ENCODE data around the gene MCRS1.
"Not testable (repeated sequence)": the region's sequence is repeated elsewhere in the genome, so short reads cannot be mapped to it uniquely, and the experiment has no call there.

MCRS1 gene

DNA sequence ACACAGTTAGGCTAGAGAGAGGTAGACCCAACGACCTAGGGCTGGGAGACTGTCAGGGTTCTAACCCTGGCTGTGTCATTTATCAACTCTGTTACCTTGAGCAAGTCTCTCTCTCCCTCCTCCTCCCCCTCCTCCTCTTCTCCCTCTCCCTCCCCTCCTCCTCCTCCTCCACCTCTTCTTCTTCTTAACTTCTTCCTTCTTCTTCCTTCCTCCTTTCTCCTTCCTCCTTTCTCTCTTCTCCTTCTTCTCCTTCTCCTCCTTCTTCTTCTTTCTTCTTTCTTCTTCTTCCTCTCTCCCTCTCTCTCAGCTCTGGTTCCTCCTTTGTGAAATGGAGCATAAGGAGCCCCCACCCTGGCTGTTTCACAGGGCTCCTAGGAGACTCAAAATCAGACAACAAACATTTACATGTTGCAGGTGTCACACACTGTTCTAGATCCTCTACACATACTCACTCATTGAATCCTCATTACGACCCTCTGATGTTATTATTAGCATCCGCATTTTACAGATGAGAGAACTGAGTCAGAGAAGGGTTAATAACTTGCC lies 31.3 kb downstream of the MCRS1 start:
- H2AK5ac ChIP-seq (ENCODE audit: low read length) = no peak overlapping the region
- no peak overlapping the region for H3K4ac ChIP-seq (ENCODE audit: low read depth, low read length)
- no peak overlapping the region for H4K91ac ChIP-seq (ENCODE audit: low read depth, low read length)
- H2BK5ac ChIP-seq (ENCODE audit: low read depth, low read length, poor library complexity) = no peak overlapping the region
- H3K27me3 ChIP-seq (ENCODE audit: insufficient read depth, low read length) = peaks cover 62% of the 10 kb centered on the region
- H3K4me1 ChIP-seq (ENCODE audit: control insufficient read depth in 1 of 2, insufficient read depth in 2 of 2, low read length in 2 of 2) = peaks cover 3 to 9% of the 10 kb centered on the region in 2 experiments
- H2BK120ac ChIP-seq (ENCODE audit: insufficient read depth, low read length, poor library complexity) = no peak overlapping the region
- H4K8ac ChIP-seq (ENCODE audit: low read depth, low read length) = no peak overlapping the region
- no peak overlapping the region for H3K4me3 ChIP-seq (ENCODE audit: low read depth, low read length)
- H3K9me3 ChIP-seq (ENCODE audit: insufficient read depth, low read depth, low read length) = no peaks in the 10 kb centered on the region
- H3K79me1 ChIP-seq (ENCODE audit: low read length) = no peaks in the 10 kb centered on the region
- H3K36me3 ChIP-seq (ENCODE audit: control insufficient read depth in 1 of 2, insufficient read depth in 2 of 2, low read length in 2 of 2) = no peaks in the 10 kb centered on the region
- no peak overlapping the region for H3K23ac ChIP-seq (ENCODE audit: low read length)
- no peaks in the 10 kb centered on the region for H3K79me2 ChIP-seq (ENCODE audit: control insufficient read depth, insufficient read depth, low read length, poor library complexity)
- no peak overlapping the region for H3K27ac ChIP-seq (ENCODE audit: low read depth, low read length)
- H3K4me2 ChIP-seq (ENCODE audit: low read length) = no peak overlapping the region
- H3K14ac ChIP-seq (ENCODE audit: low read length) = no peak overlapping the region
- no peak overlapping the region for H2BK12ac ChIP-seq (ENCODE audit: low read length)
- H3K18ac ChIP-seq (ENCODE audit: low read length) = no peak overlapping the region
- DNase-seq = no peak
- no peak overlapping the region for H4K12ac ChIP-seq (ENCODE audit: low read depth, low read length)
- WGBS (ENCODE audit: extremely low coverage, insufficient coverage, insufficient read length) = no CpG with 5 or more reads among the region's 3 CpGs
- no peak overlapping the region for H2AFZ ChIP-seq (ENCODE audit: insufficient read depth, low read length, poor library complexity)
- H3K9ac ChIP-seq (ENCODE audit: low read length) = no peak overlapping the region

GRCh38 chr12:49535921-49536525 lies 31.9 kb downstream of the MCRS1 start:
- no peak overlapping the region for H3K4ac ChIP-seq (ENCODE audit: low read depth, low read length)
- H3K4me1 ChIP-seq (ENCODE audit: control insufficient read depth in 1 of 2, insufficient read depth in 2 of 2, low read length in 2 of 2) = peaks cover 3 to 9% of the 10 kb centered on the region in 2 experiments
- H3K27me3 ChIP-seq (ENCODE audit: insufficient read depth, low read length) = peaks cover 56% of the 10 kb centered on the region
- no peak overlapping the region for H4K91ac ChIP-seq (ENCODE audit: low read depth, low read length)
- no peak overlapping the region for H2AK5ac ChIP-seq (ENCODE audit: low read length)
- H3K4me3 ChIP-seq (ENCODE audit: low read depth, low read length) = no peak overlapping the region
- no peak overlapping the region for H3K23ac ChIP-seq (ENCODE audit: low read length)
- no peaks in the 10 kb centered on the region for H3K79me2 ChIP-seq (ENCODE audit: control insufficient read depth, insufficient read depth, low read length, poor library complexity)
- no peak overlapping the region for H2BK12ac ChIP-seq (ENCODE audit: low read length)
- H4K8ac ChIP-seq (ENCODE audit: low read depth, low read length) = no peak overlapping the region
- H3K27ac ChIP-seq (ENCODE audit: low read depth, low read length) = no peak overlapping the region
- no peak for DNase-seq
- H3K79me1 ChIP-seq (ENCODE audit: low read length) = no peaks in the 10 kb centered on the region
- H3K14ac ChIP-seq (ENCODE audit: low read length) = no peak overlapping the region
- no CpG with 5 or more reads among the region's 6 CpGs for WGBS (ENCODE audit: extremely low coverage, insufficient coverage, insufficient read length)
- no peaks in the 10 kb centered on the region for H3K36me3 ChIP-seq (ENCODE audit: control insufficient read depth in 1 of 2, insufficient read depth in 2 of 2, low read length in 2 of 2)
- H3K9me3 ChIP-seq (ENCODE audit: insufficient read depth, low read depth, low read length) = no peaks in the 10 kb centered on the region
- H3K18ac ChIP-seq (ENCODE audit: low read length) = no peak overlapping the region
- H2BK5ac ChIP-seq (ENCODE audit: low read depth, low read length, poor library complexity) = no peak overlapping the region
- H2AFZ ChIP-seq (ENCODE audit: insufficient read depth, low read length, poor library complexity) = no peak overlapping the region
- H4K12ac ChIP-seq (ENCODE audit: low read depth, low read length) = no peak overlapping the region
- no peak overlapping the region for H3K9ac ChIP-seq (ENCODE audit: low read length)
- H2BK120ac ChIP-seq (ENCODE audit: insufficient read depth, low read length, poor library complexity) = no peak overlapping the region
- no peak overlapping the region for H3K4me2 ChIP-seq (ENCODE audit: low read length)

- Histone ChIP-seq H2AK5ac (ENCODE audit: low read length) (no peak overlapping the region), H3K4me1 (ENCODE audit: control insufficient read depth in 1 of 2, insufficient read depth in 2 of 2, low read length in 2 of 2) (peaks cover 3 to 9% of the 10 kb centered on the region in 2 experiments), H3K27ac (ENCODE audit: low read depth, low read length) (no peak overlapping the region), H4K91ac (ENCODE audit: low read depth, low read length) (no peak overlapping the region), H3K79me1 (ENCODE audit: low read length) (no peaks in the 10 kb centered on the region), H3K18ac (ENCODE audit: low read length) (no peak overlapping the region), H2BK12ac (ENCODE audit: low read length) (no peak overlapping the region), H3K79me2 (ENCODE audit: control insufficient read depth, insufficient read depth, low read length, poor library complexity) (no peaks in the 10 kb centered on the region), H3K4me2 (ENCODE audit: low read length) (no peak overlapping the region), H3K36me3 (ENCODE audit: control insufficient read depth in 1 of 2, insufficient read depth in 2 of 2, low read length in 2 of 2) (no peaks in the 10 kb centered on the region), H3K4me3 (ENCODE audit: low read depth, low read length) (no peak overlapping the region), H2BK5ac (ENCODE audit: low read depth, low read length, poor library complexity) (no peak overlapping the region), H3K9ac (ENCODE audit: low read length) (no peak overlapping the region), H4K8ac (ENCODE audit: low read depth, low read length) (no peak overlapping the region), H2AFZ (ENCODE audit: insufficient read depth, low read length, poor library complexity) (no peak overlapping the region), H2BK120ac (ENCODE audit: insufficient read depth, low read length, poor library complexity) (no peak overlapping the region), H3K14ac (ENCODE audit: low read length) (no peak overlapping the region), H3K27me3 (ENCODE audit: insufficient read depth, low read length) (peaks cover 44% of the 10 kb centered on the region), H3K4ac (ENCODE audit: low read depth, low read length) (no peak overlapping the region), H3K23ac (ENCODE audit: low read length) (no peak overlapping the region), H4K12ac (ENCODE audit: low read depth, low read length) (no peak overlapping the region), H3K9me3 (ENCODE audit: insufficient read depth, low read depth, low read length) (no peaks in the 10 kb centered on the region)
- no peak for DNase-seq
- WGBS (ENCODE audit: extremely low coverage, insufficient coverage, insufficient read length) = no CpG with 5 or more reads among the region's 13 CpGs
These were observed 33.1 kb downstream of the MCRS1 start for GRCh38 chr12:49534731-49535278.

DNA sequence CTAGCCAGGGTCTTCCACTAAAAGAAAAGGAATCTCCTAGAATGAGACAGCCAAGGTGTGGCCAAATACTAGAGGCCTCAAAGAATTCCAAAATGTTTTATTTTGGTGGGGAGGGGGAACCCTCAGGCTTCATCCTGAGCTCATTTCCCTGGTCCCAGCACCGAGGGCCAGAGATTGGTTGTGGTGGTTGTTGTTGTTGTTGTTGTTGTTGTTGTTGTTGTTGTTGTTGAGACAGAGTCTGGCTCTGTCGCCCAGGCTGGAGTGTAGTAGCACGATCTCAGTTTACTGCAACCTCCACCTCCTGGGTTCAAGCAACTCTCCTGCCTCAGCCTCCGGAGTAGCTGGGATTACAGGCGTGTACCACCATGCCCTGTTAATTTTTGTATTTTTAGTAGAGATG lies 33.8 kb downstream of the MCRS1 start:
- no CpG with 5 or more reads among the region's 5 CpGs for WGBS (ENCODE audit: extremely low coverage, insufficient coverage, insufficient read length)
- H2AFZ ChIP-seq (ENCODE audit: insufficient read depth, low read length, poor library complexity); H3K79me2 ChIP-seq (ENCODE audit: control insufficient read depth, insufficient read depth, low read length, poor library complexity); H2BK12ac ChIP-seq (ENCODE audit: low read length); H2AK5ac ChIP-seq (ENCODE audit: low read length); H3K79me1 ChIP-seq (ENCODE audit: low read length); H3K4ac ChIP-seq (ENCODE audit: low read depth, low read length); H4K8ac ChIP-seq (ENCODE audit: low read depth, low read length); H3K14ac ChIP-seq (ENCODE audit: low read length); H3K9ac ChIP-seq (ENCODE audit: low read length); H3K4me3 ChIP-seq (ENCODE audit: low read depth, low read length); H2BK120ac ChIP-seq (ENCODE audit: insufficient read depth, low read length, poor library complexity); H3K4me2 ChIP-seq (ENCODE audit: low read length); H4K12ac ChIP-seq (ENCODE audit: low read depth, low read length); H3K18ac ChIP-seq (ENCODE audit: low read length); H3K9me3 ChIP-seq (ENCODE audit: insufficient read depth, low read depth, low read length); H4K91ac ChIP-seq (ENCODE audit: low read depth, low read length); H3K27ac ChIP-seq (ENCODE audit: low read depth, low read length); H3K4me1 ChIP-seq (ENCODE audit: control insufficient read depth in 1 of 2, insufficient read depth in 2 of 2, low read length in 2 of 2); H2BK5ac ChIP-seq (ENCODE audit: low read depth, low read length, poor library complexity); H3K23ac ChIP-seq (ENCODE audit: low read length); DNase-seq; H3K36me3 ChIP-seq (ENCODE audit: control insufficient read depth in 1 of 2, insufficient read depth in 2 of 2, low read length in 2 of 2): not testable (repeated sequence)
- H3K27me3 ChIP-seq (ENCODE audit: insufficient read depth, low read length) = peaks cover 37% of the 10 kb centered on the region
